ENCODE measurements around the gene STK24.

The STK24 gene

GRCh38 chr13:98508280-98508679 lies 68.6 kb downstream of the STK24 start:
- DNase-seq = no peak

- no peak for DNase-seq
Observed at GRCh38 chr13:98507282-98507797, 69.6 kb downstream of the STK24 start.

- no peak for DNase-seq
Observed at GRCh38 chr13:98506728-98507230, 70.1 kb downstream of the STK24 start.

GRCh38 chr13:98506322-98506721 lies 70.6 kb downstream of the STK24 start:
- no peak for DNase-seq

GRCh38 chr13:98505217-98505616 lies 71.7 kb downstream of the STK24 start:
- no peak for DNase-seq

- DNase-seq = peak in 1 of 2 donors; percentile 31
Observed at GRCh38 chr13:98504371-98504963, 72.4 kb downstream of the STK24 start.

GRCh38 chr13:98504029-98504351 lies 72.9 kb downstream of the STK24 start:
- DNase-seq = no peak

- DNase-seq = no peak
Observed at GRCh38 chr13:98503175-98504028, 73.5 kb downstream of the STK24 start.

GRCh38 chr13:98500963-98501421 lies 75.9 kb downstream of the STK24 start:
- no peak for DNase-seq

- no peak for DNase-seq
Observed at GRCh38 chr13:98496966-98497365, 79.9 kb downstream of the STK24 start.

- no peak for DNase-seq
Observed at GRCh38 chr13:98496479-98496791, 80.5 kb downstream of the STK24 start.

GRCh38 chr13:98495627-98496478 lies 81.1 kb downstream of the STK24 start:
- DNase-seq = no peak

- no peak for DNase-seq
Observed at GRCh38 chr13:98494769-98495168, 82.1 kb downstream of the STK24 start.

GRCh38 chr13:98493042-98493712 lies 83.7 kb downstream of the STK24 start:
- DNase-seq = no peak

- DNase-seq = no peak
Observed at GRCh38 chr13:98492335-98493041, 84.4 kb downstream of the STK24 start.

- no peak for DNase-seq
Observed at GRCh38 chr13:98490866-98491265, 86.0 kb downstream of the STK24 start.

GRCh38 chr13:98490195-98490836 lies 86.6 kb downstream of the STK24 start:
- no peak for DNase-seq

- DNase-seq = no peak
Observed at GRCh38 chr13:98489446-98490194, 87.3 kb downstream of the STK24 start.

GRCh38 chr13:98488736-98489135 lies 88.2 kb downstream of the STK24 start:
- no peak for DNase-seq

GRCh38 chr13:98487522-98487921 lies 89.4 kb downstream of the STK24 start:
- no peak for DNase-seq

- no peak for DNase-seq
Observed at GRCh38 chr13:98487016-98487415, 89.9 kb downstream of the STK24 start.

Measured in CD4-positive, alpha-beta T cell treated with Interferon alpha-2 for 1 hour (primary cell).